ENCODE results near the gene FRAS1. TPM values are rescaled to one million over a fixed set of nuclear protein-coding genes. Genes with fewer than 3 reads are reported as not detected.
A peak's percentile ranks its signal among the peaks of the same experiment; 100 is the strongest.

FRAS1 gene
- total and polyA plus RNA-seq, 8 donors: 15.3 to 48.9 (median 40.4) TPM

DNA sequence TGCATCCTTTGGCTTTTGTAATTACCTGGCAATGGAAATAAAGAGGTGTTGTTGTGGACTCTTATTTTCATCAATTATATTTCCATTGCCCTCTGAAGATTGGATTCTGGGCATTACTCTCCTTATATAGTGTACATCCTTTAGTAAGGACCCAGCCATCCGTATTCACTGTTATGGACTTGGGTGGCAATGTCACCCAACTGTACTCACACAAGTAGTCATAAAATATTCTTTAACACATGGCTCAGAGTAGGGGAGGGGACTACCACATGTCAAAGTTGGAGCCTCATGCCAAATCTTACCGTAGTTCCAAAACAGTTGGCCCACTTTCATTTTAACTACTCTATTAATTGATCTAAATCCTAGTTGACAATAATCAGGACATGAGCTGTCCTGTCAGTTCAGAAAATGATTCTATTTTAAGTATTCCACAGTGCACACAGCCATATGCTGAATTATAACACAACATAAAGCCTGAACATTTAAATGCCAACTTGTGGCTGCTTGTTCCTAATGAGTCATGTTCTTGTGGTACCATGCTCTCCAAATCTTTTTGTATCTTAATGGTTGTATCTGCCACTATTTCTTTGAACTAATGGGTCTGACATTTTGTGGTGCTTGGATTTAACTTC lies 4.9 kb downstream of the FRAS1 start:
- H3K36me3 ChIP-seq: no peaks in the 10 kb centered on the region
- H3K4me1 ChIP-seq: peaks cover 3 to 18% of the 10 kb centered on the region in 2 donors
- no peak overlapping the region for H3K27ac ChIP-seq
- H3K4me3 ChIP-seq: no peak overlapping the region
- ATAC-seq: no peak
- H3K9me3 ChIP-seq: no peaks in the 10 kb centered on the region
- intact Hi-C loops (cut with DNase I): no loop called here
- H3K27me3 ChIP-seq: peaks cover 0 to 64% of the 10 kb centered on the region in 2 donors
- TF ChIP-seq, protein P1, sequence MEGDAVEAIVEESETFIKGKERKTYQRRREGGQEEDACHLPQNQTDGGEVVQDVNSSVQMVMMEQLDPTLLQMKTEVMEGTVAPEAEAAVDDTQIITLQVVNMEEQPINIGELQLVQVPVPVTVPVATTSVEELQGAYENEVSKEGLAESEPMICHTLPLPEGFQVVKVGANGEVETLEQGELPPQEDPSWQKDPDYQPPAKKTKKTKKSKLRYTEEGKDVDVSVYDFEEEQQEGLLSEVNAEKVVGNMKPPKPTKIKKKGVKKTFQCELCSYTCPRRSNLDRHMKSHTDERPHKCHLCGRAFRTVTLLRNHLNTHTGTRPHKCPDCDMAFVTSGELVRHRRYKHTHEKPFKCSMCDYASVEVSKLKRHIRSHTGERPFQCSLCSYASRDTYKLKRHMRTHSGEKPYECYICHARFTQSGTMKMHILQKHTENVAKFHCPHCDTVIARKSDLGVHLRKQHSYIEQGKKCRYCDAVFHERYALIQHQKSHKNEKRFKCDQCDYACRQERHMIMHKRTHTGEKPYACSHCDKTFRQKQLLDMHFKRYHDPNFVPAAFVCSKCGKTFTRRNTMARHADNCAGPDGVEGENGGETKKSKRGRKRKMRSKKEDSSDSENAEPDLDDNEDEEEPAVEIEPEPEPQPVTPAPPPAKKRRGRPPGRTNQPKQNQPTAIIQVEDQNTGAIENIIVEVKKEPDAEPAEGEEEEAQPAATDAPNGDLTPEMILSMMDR (IDR thresholded peaks at IDR 0.05): no peak
- no peak for DNase-seq

GRCh38 chr4:78065508-78066192 lies 8.5 kb downstream of the FRAS1 start:
- TF ChIP-seq, protein P1 (IDR thresholded peaks at IDR 0.05): no peak
- H3K27me3 ChIP-seq: peaks cover 0 to 28% of the 10 kb centered on the region in 2 donors
- H3K36me3 ChIP-seq: no peaks in the 10 kb centered on the region
- H3K9me3 ChIP-seq: no peaks in the 10 kb centered on the region
- no peak for DNase-seq
- H3K4me3 ChIP-seq: no peak overlapping the region
- no peak overlapping the region for H3K27ac ChIP-seq
- H3K4me1 ChIP-seq: no peaks in the 10 kb centered on the region
- no peak for ATAC-seq
- intact Hi-C loops (cut with DNase I): no loop called here

DNA sequence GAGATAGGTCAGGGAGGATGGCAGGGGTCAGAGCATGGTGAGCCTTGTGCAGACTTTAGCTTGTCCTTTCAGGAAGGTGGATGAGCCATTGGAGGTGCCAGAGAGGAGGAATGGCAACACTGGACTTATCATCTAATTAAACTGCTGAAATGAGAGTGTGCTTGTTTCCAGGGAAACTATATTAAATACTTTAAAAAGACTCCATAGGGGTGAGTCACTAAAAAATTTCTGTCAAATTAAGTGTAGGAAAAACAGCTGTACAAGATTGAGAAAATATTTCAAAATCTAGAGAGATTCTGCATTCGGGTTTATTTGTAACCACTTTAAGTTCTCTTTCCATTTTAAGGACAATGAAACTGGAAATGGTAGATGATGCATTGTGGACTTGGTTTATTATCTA lies 11.4 kb downstream of the FRAS1 start:
- H3K36me3 ChIP-seq: no peaks in the 10 kb centered on the region
- DNase-seq: no peak
- ATAC-seq: no peak
- intact Hi-C loops (cut with DNase I): no loop called here
- H3K27ac ChIP-seq: no peak overlapping the region
- no peak overlapping the region for H3K4me3 ChIP-seq
- no peaks in the 10 kb centered on the region for H3K9me3 ChIP-seq
- peaks cover 0 to under 1% of the 10 kb centered on the region in 2 donors for H3K27me3 ChIP-seq
- TF ChIP-seq, protein P1 (IDR thresholded peaks at IDR 0.05): no peak
- H3K4me1 ChIP-seq: no peaks in the 10 kb centered on the region

DNA sequence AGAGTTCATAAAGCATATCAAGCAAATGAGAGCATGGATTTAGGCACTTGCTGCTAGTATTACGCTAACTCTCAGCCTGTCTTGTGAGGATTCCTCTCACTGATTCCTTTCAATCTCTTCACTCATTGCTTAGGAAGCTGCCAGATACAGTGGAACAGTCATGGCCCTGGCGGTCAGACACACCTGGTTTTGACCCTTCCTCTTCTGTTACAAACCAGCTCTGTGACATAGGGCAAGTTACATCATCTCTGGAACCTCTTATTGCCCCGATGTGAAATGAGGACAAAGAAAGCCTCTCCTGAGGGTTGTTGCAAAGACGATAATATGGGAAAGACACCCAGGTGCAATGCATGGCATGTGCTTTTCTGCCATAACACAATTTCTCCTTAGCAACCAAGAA lies 12.2 kb downstream of the FRAS1 start:
- no peak for ATAC-seq
- H3K4me1 ChIP-seq: no peaks in the 10 kb centered on the region
- intact Hi-C loops (cut with DNase I): no loop called here
- H3K9me3 ChIP-seq: no peaks in the 10 kb centered on the region
- no peak overlapping the region for H3K4me3 ChIP-seq
- H3K36me3 ChIP-seq: no peaks in the 10 kb centered on the region
- H3K27ac ChIP-seq: no peak overlapping the region
- TF ChIP-seq, protein P1 (IDR thresholded peaks at IDR 0.05): no peak
- peaks cover 0 to 2% of the 10 kb centered on the region in 2 donors for H3K27me3 ChIP-seq
- DNase-seq: no peak

DNA sequence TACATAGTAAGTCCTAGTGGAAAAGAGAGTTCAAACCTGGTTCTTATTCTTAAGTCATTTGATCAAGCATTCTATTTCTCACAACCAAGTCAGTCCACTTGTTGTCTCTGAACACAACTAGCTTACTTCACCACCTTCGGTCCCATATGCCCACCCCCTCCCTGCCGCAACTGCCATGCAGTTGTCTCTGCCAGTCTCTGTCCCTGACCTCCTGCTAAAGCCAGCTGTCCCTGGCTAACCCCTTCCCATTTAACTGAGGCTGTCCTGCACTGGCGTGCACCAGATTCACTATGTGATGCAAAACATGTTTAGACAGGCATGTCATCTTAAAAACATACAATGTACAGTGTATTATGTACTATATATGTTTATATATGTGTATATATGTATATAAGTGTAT lies 12.7 kb downstream of the FRAS1 start:
- Histone ChIP-seq H3K27ac (no peak overlapping the region), H3K36me3 (no peaks in the 10 kb centered on the region), H3K4me3 (no peak overlapping the region), H3K9me3 (no peaks in the 10 kb centered on the region), H3K4me1 (no peaks in the 10 kb centered on the region), H3K27me3 (peaks cover 0 to 4% of the 10 kb centered on the region in 2 donors)
- DNase-seq: peak in 1 of 4 donors; percentile 31
- ATAC-seq: no peak
- TF ChIP-seq, protein P1 (IDR thresholded peaks at IDR 0.05): no peak
- intact Hi-C loops (cut with DNase I): no loop called here
